GM12892 (cell line): ENCODE measurements around the gene LITAF.

Experiments
- DNase-seq: peaks from one replicate; pipeline ENCODE4 v3.0.0; 2011; ENCODE audit not compliant: insufficient read length
- FAIRE-seq: peaks from 2 replicates; lab custom pipeline; 2011; peaks lifted over from hg19 to GRCh38; lab: Jason Lieb, UNC
- POLR2A ChIP-seq: IDR thresholded peaks from 2 replicates; pipeline ENCODE4 v1.6.1; 2011; ENCODE audit warnings: low read depth, low read length, control low read depth
- POLR2AphosphoS5 ChIP-seq: IDR thresholded peaks from 2 replicates; pipeline ENCODE4 v1.6.1; 2011; ENCODE audit warnings: low read depth, low read length, control low read depth
- TAF1 ChIP-seq: IDR thresholded peaks from 2 replicates; pipeline ENCODE4 v1.6.1; 2011; ENCODE audit warnings: low read depth, mild to moderate bottlenecking, control low read depth, low read length, borderline replicate concordance

Gene LITAF

GRCh38 chr16:11576427-11577289 is 10.1 kb downstream of the LITAF start:
- FAIRE-seq (peak; percentile 76), DNase-seq (no peak)
- TF ChIP-seq POLR2A (no peak), POLR2AphosphoS5 (no peak), TAF1 (no peak)

- no peak for TF ChIP-seq POLR2A
- no peak for TF ChIP-seq TAF1
- no peak for TF ChIP-seq POLR2AphosphoS5
- DNase-seq, result no peak
- no peak for FAIRE-seq
These were observed 11.5 kb downstream of the LITAF start for GRCh38 chr16:11575223-11575589.

- no peak for DNase-seq
- no peak for TF ChIP-seq POLR2AphosphoS5
- TF ChIP-seq POLR2A, result no peak
- TF ChIP-seq TAF1, result no peak
- FAIRE-seq, result no peak
These were observed 14.3 kb downstream of the LITAF start for GRCh38 chr16:11572301-11572995.

- FAIRE-seq, result no peak
- TF ChIP-seq POLR2A, result no peak
- TF ChIP-seq TAF1, result no peak
- TF ChIP-seq POLR2AphosphoS5, result no peak
- DNase-seq, result no peak
These were observed 15.2 kb downstream of the LITAF start for GRCh38 chr16:11571549-11571948.

- no peak for TF ChIP-seq TAF1
- no peak for TF ChIP-seq POLR2A
- no peak for TF ChIP-seq POLR2AphosphoS5
- FAIRE-seq, result no peak
These were observed 15.9 kb downstream of the LITAF start for GRCh38 chr16:11570806-11571205.

GRCh38 chr16:11570258-11570657 is 16.5 kb downstream of the LITAF start:
- no peak for TF ChIP-seq POLR2A
- no peak for TF ChIP-seq POLR2AphosphoS5
- TF ChIP-seq TAF1, result no peak

More at GRCh38 chr16:11570806-11571205, 15.9 kb downstream of the LITAF start:
- no peak for DNase-seq

GRCh38 chr16:11566398-11566797 is 20.3 kb downstream of the LITAF start:
- TF ChIP-seq TAF1 (no peak), POLR2AphosphoS5 (no peak), POLR2A (no peak)
- no peak for FAIRE-seq
- DNase-seq, result no peak

More at GRCh38 chr16:11570258-11570657, 16.5 kb downstream of the LITAF start:
- FAIRE-seq (no peak), DNase-seq (no peak)

GRCh38 chr16:11565665-11566064 is 21.1 kb downstream of the LITAF start:
- TF ChIP-seq POLR2A, result no peak
- TF ChIP-seq POLR2AphosphoS5, result no peak
- FAIRE-seq, result no peak
- no peak for DNase-seq

- FAIRE-seq (no peak), DNase-seq (no peak)
- TF ChIP-seq TAF1, result no peak
- TF ChIP-seq POLR2AphosphoS5, result no peak
These were observed 22.4 kb downstream of the LITAF start for GRCh38 chr16:11564046-11564926.

GRCh38 chr16:11563493-11564040 is 23.2 kb downstream of the LITAF start:
- FAIRE-seq (no peak), DNase-seq (no peak)
- TF ChIP-seq TAF1 (no peak), POLR2AphosphoS5 (no peak), POLR2A (no peak)

- TF ChIP-seq POLR2AphosphoS5 (no peak), TAF1 (no peak)
- DNase-seq, result no peak
- FAIRE-seq, result no peak
These were observed 23.8 kb downstream of the LITAF start for GRCh38 chr16:11562941-11563340.
